Stomach (tissue), 4 donors: ENCODE data around the gene KIAA1671.

ENCODE experiments used
- POLR2A ChIP-seq, 4 donors: fragments of 450-650 bp; IDR thresholded peaks; one replicate each; pipeline ENCODE4 v1.6.1; 2016; ENCODE audit warnings: antibody characterized with exemption in 4 of 4, control low read depth in 2 of 4, mild to moderate bottlenecking in 1 of 4, moderate library complexity in 1 of 4
- POLR2AphosphoS5 ChIP-seq, 3 donors: sonication (generic); formaldehyde crosslinking; IDR thresholded peaks; one replicate each; pipeline ENCODE4 v1.6.1; 2016; ENCODE audit warnings: antibody characterized with exemption in 3 of 3
- TF ChIP-seq, protein P1 (sequence below), 7 experiments: fragments of 450-650 bp in 4 of 7; fragments of 200-600 bp in 3 of 7; sonication (generic) in 3 of 7; IDR thresholded peaks; one replicate each; pipeline ENCODE4 v1.5.1; 2016 to 2019; ENCODE audit warnings: antibody characterized with exemption in 7 of 7, control low read depth in 2 of 7, mild to moderate bottlenecking in 1 of 7

DNA sequence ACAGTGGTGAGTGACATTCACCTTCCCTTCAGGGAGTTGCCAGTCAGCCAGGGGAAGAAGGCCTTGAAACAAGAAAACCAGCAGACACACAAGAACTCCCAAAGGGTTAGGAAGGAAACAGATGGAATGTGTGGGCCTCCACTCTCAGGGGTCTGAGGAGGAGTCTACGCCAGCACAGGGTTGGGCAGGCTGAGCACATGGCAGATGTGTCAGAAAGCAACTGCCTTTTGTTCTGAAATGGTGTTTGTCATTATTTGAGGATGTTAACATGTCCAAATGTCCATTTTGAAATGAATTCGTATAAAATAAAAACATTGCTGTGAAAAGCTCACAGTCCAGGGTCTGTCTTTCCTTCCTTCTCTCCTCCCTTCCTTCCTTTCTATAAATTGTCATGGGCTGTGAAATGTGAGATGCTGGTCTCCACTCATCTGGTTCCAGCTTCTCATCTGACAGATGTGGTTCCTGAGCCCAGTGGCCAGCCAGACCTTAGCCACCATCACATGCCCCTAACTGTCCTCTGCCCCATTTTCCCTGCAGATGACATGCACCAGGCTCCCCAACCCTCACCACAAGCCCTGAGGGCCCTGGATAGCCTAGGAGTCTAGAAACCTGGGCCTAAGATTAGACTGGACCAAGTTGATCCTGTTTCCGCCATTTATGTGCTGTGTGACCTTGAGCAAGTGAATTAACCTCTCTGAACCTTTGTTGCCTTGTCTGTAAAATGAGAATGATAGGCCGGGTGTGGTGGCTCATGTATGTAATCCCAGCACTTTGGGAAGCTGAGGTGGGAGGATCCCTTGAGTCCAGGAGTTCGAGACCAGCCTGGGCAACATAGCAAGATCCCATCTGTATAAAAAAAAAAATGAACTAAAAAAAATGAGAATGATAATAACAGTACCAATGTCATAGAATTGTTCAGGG, 190.9 kb downstream of the KIAA1671 start:
- TF ChIP-seq, protein P1, sequence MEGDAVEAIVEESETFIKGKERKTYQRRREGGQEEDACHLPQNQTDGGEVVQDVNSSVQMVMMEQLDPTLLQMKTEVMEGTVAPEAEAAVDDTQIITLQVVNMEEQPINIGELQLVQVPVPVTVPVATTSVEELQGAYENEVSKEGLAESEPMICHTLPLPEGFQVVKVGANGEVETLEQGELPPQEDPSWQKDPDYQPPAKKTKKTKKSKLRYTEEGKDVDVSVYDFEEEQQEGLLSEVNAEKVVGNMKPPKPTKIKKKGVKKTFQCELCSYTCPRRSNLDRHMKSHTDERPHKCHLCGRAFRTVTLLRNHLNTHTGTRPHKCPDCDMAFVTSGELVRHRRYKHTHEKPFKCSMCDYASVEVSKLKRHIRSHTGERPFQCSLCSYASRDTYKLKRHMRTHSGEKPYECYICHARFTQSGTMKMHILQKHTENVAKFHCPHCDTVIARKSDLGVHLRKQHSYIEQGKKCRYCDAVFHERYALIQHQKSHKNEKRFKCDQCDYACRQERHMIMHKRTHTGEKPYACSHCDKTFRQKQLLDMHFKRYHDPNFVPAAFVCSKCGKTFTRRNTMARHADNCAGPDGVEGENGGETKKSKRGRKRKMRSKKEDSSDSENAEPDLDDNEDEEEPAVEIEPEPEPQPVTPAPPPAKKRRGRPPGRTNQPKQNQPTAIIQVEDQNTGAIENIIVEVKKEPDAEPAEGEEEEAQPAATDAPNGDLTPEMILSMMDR (IDR thresholded peaks at IDR 0.05), result no peak
- TF ChIP-seq POLR2A (IDR thresholded peaks at IDR 0.05) (no peak), POLR2AphosphoS5 (IDR thresholded peaks at IDR 0.05) (no peak)
